NB4 (cell line): Measurements from ENCODE around the gene HERC5.
"Not testable (repeated sequence)": the region's sequence is repeated elsewhere in the genome, so short reads cannot be mapped to it uniquely, and the experiment has no call there.

ENCODE experiments used
- DNase-seq: peaks from one replicate; pipeline ENCODE4 v3.0.0; 2010; ENCODE audit warnings: low read depth
- H3K4me3 ChIP-seq: one replicate; pipeline ENCODE4 v1.5.1; 2011; ENCODE audit warnings: mild to moderate bottlenecking, low read depth, low read length, moderate library complexity
- MAX ChIP-seq: IDR thresholded peaks from 2 replicates; pipeline ENCODE4 v1.6.1; 2011; ENCODE audit warnings: low read depth, low read length
- MYC ChIP-seq: IDR thresholded peaks from 2 replicates; pipeline ENCODE4 v1.6.1; 2011; ENCODE audit warnings: low read depth, low read length
- POLR2A ChIP-seq: IDR thresholded peaks from 2 replicates; pipeline ENCODE4 v1.6.1; 2011; ENCODE audit warnings: mild to moderate bottlenecking; ENCODE audit not compliant: insufficient read length; ENCODE audit errors: extremely low read depth
- TF ChIP-seq, protein P1 (sequence below): IDR thresholded peaks from one replicate; pipeline ENCODE4 v1.5.1; 2012; ENCODE audit warnings: low read depth, low read length

The HERC5 gene

GRCh38 chr4:88533937-88534750 lies 77.2 kb downstream of the HERC5 start:
- no peak overlapping the region for H3K4me3 ChIP-seq
- no peak for DNase-seq
- TF ChIP-seq MYC (no peak), POLR2A (no peak), MAX (no peak)
- TF ChIP-seq, protein P1, sequence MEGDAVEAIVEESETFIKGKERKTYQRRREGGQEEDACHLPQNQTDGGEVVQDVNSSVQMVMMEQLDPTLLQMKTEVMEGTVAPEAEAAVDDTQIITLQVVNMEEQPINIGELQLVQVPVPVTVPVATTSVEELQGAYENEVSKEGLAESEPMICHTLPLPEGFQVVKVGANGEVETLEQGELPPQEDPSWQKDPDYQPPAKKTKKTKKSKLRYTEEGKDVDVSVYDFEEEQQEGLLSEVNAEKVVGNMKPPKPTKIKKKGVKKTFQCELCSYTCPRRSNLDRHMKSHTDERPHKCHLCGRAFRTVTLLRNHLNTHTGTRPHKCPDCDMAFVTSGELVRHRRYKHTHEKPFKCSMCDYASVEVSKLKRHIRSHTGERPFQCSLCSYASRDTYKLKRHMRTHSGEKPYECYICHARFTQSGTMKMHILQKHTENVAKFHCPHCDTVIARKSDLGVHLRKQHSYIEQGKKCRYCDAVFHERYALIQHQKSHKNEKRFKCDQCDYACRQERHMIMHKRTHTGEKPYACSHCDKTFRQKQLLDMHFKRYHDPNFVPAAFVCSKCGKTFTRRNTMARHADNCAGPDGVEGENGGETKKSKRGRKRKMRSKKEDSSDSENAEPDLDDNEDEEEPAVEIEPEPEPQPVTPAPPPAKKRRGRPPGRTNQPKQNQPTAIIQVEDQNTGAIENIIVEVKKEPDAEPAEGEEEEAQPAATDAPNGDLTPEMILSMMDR: no peak

- TF ChIP-seq MYC (no peak), POLR2A (no peak), MAX (no peak)
- TF ChIP-seq, protein P1: no peak
- H3K4me3 ChIP-seq: no peak overlapping the region
- DNase-seq: no peak
These were observed 78.3 kb downstream of the HERC5 start for GRCh38 chr4:88535090-88535755.

DNA sequence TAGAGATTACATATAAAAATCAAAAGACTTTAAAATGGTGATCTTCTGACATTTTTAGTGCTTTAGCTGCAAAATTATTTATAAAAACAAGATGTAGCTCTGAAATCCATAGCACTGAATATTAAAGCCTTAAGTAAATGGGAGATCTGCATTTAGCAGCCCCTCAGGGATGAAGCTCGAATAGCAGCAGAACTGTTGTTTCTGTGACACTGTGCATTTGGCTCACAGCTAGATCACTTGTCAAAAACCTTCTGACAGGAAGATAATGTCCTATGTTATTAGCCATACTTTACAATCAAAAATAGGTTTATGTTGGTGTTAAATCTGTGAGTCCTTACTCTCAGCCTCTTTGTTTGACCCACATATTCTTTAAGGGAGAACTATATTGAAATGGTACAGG lies 80.8 kb downstream of the HERC5 start:
- H3K4me3 ChIP-seq: no peak overlapping the region
- no peak for TF ChIP-seq MYC
- TF ChIP-seq, protein P1: no peak
- TF ChIP-seq MAX: no peak
- no peak for TF ChIP-seq POLR2A
- DNase-seq: no peak

DNA sequence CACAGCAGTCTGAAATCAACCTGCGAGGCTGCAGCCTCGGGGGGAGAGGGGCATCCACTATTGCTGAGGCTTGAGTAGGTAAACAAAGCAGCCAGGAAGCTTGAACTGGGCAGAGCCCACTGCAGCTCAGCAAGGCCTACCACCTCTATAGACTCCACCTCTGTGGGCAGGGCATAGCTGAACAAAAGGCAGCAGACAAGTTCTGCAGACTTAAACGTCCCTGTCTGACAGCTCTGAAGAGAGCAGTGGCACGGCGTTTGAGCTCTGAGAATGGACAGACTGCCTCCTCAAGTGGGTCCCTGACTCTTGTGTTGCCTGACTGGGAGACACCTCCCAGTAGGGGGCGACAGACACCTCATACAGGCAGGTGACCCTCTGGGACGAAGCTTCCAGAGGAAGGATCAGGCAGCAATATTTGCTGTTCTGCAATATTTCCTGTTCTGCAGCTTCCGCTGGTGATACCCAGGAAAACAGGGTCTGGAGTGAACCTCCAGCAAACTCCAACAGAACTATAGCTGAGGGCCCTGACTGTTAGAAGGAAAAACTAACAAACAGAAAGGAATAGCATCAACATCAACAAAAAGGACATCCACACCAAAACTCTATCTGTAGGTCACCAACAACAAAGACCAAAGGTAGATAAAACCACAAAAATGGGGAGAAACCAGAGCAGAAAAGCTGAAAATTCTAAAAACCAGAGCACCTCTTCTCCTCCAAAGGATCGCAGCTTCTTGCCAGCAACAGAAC lies 82.6 kb downstream of the HERC5 start:
- TF ChIP-seq, protein P1: peak; percentile 48

DNA sequence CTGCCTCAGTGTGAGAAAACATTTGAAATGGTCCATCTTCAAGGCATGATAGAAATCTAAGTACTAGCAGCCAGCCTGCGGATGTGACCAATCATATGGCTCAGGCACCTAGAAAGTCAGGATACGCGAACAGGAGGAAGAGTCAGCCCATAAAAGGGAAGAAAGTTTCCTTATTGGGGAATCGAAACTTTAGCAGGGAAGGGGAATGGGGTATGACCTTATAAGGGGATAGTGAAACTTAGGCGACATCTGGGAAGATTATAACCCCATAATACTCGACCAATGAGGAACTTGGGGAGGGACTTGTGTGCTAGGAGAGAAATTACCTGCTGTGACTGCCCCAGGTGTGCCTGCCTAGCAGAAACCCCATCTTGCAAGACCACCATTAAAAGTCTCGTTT lies 92.9 kb downstream of the HERC5 start:
- TF ChIP-seq, protein P1: no peak
- no peak for TF ChIP-seq MAX
- TF ChIP-seq POLR2A: no peak
- no peak for DNase-seq
- H3K4me3 ChIP-seq: no peak overlapping the region

More for the DNA sequence above, 82.6 kb downstream of the HERC5 start:
- peak; percentile 59 for DNase-seq
- not testable (repeated sequence) for H3K4me3 ChIP-seq
